OCI-LY3 (cell line): ENCODE results near the gene TBC1D23.

ENCODE experiments used
- CTCF ChIP-seq: fragments of 200-600, 300-600 bp; sonication (generic); IDR thresholded peaks from 2 replicates; pipeline ENCODE4 v1.5.1; 2014; ENCODE audit warnings: antibody characterized with exemption, low read length, low read depth
- EZH2phosphoT487 ChIP-seq: fragments of 200-600 bp; shearing (Covaris generic); IDR thresholded peaks from 2 replicates; pipeline ENCODE4 v1.6.1; 2018; ENCODE audit warnings: antibody characterized with exemption, mixed run types, low read depth

DNA sequence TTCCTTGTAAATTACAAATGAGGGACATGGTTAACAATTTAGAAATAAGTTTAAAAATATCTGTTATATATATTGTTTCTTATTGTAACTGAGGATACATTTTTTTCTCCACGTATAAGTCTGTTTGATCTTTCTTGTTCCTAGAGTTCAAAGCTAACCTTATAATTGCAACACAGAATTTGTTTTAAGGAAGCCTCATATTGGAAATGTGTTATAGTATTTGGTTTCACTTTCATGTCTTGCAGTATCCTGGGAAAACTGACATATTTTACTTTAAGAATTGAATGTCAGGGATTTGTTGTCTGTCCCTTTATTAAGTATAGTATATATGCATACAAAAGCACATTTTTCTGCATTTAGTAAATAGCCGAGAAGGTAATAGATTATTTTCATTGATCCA is 50.2 kb downstream of the TBC1D23 start:
- TF ChIP-seq CTCF (no peak), EZH2phosphoT487 (no peak)
